GM20000 (cell line): ENCODE measurements around the gene DOP1B.

Source experiments
- DNase-seq: peaks from one replicate; pipeline ENCODE4 v3.0.0; 2012; ENCODE audit warnings: low spot score
- CTCF ChIP-seq: IDR thresholded peaks from 2 replicates; pipeline ENCODE4 v1.5.1; 2012; ENCODE audit warnings: mild to moderate bottlenecking, control low read depth; ENCODE audit errors: extremely low read depth, missing control alignments

Gene DOP1B

GRCh38 chr21:36156815-36157670 lies at the start of gene DOP1B:
DOP1B (plus strand) TSS chr21:36156824; CDS start chr21:36164734, 7,910 bp downstream.
- no peak for DNase-seq
- no peak for TF ChIP-seq CTCF

- no peak for TF ChIP-seq CTCF
- DNase-seq, result no peak
These were observed 46.8 kb upstream of the DOP1B start for GRCh38 chr21:36109868-36110267.

GRCh38 chr21:36111238-36111637 lies 45.4 kb upstream of the DOP1B start:
- no peak for DNase-seq
- no peak for TF ChIP-seq CTCF

- TF ChIP-seq CTCF, result no peak
- DNase-seq, result no peak
These were observed 42.8 kb upstream of the DOP1B start for GRCh38 chr21:36113647-36114428.

GRCh38 chr21:36115138-36115730 lies 41.4 kb upstream of the DOP1B start:
- no peak for DNase-seq
- TF ChIP-seq CTCF, result no peak

GRCh38 chr21:36117286-36117741 lies 39.3 kb upstream of the DOP1B start:
- TF ChIP-seq CTCF, result no peak
- no peak for DNase-seq

- DNase-seq, result no peak
These were observed 36.2 kb upstream of the DOP1B start for GRCh38 chr21:36120304-36120888.

More at GRCh38 chr21:36120304-36120888, 36.2 kb upstream of the DOP1B start:
- no peak for TF ChIP-seq CTCF
